SK-N-SH (cell line): Measurements from ENCODE around the gene LYZL2. TPM values are rescaled to one million over a fixed set of nuclear protein-coding genes. Genes with fewer than 3 reads are reported as not detected.
"Not testable (repeated sequence)": the region's sequence is repeated elsewhere in the genome, so short reads cannot be mapped to it uniquely, and the experiment has no call there.

ENCODE experiments used
- CTCF ChIA-PET: fragments of 300-600, 350-600 bp; formaldehyde crosslinking; extraction: SDS; loops from one replicate; lab custom pipeline; 2021; lab: Yijun Ruan, JAX
- POLR2A ChIA-PET: fragments of 350-600 bp; sonication (Branson Sonifier 250); formaldehyde crosslinking; extraction: SDS; loops from one replicate; lab custom pipeline; 2020; ENCODE audit warnings: antibody characterized with exemption, inconsistent platforms; lab: Yijun Ruan, JAX
- DNase-seq: peaks from one replicate; pipeline ENCODE4 v3.0.0; 2012
- H2AFZ ChIP-seq: fragments of 200-600 bp; sonication (generic); 2 replicates; pipeline ENCODE4 v1.8.1; 2016; ENCODE audit warnings: antibody characterized with exemption, mild to moderate bottlenecking, low read depth
- H3F3A ChIP-seq: fragments of 200-600 bp; sonication (generic); replicated peaks from 2 replicates; pipeline ENCODE3; 2016; ENCODE audit warnings: antibody characterized with exemption, mild to moderate bottlenecking; ENCODE audit not compliant: insufficient read depth
- H3K27ac ChIP-seq, 2 experiments: fragments of 200-500 bp in 1 of 2; fragments of 200-600 bp in 1 of 2; sonication (Bioruptor generic) in 1 of 2; sonication (generic), shearing (Covaris generic) in 1 of 2; 2 replicates each; pipeline versions ENCODE4 v1.5.1 to v1.6.1; 2014 to 2016; ENCODE audit warnings: low read depth in 2 of 2, inconsistent platforms in 1 of 2, low read length in 1 of 2, mild to moderate bottlenecking in 1 of 2, mixed read lengths in 1 of 2
- H3K27me3 ChIP-seq: fragments of 200-600 bp; sonication (generic), shearing (Covaris generic); 2 replicates; pipeline ENCODE4 v1.6.1; 2016; ENCODE audit warnings: mixed run types; ENCODE audit not compliant: insufficient read depth
- H3K36me3 ChIP-seq, 2 experiments: fragments of 200-500 bp in 1 of 2; fragments of 200-600 bp in 1 of 2; sonication (Bioruptor generic) in 1 of 2; sonication (generic) in 1 of 2; replicated peaks in 1 of 2; 2 replicates each; pipeline versions ENCODE3 to v1.5.1; 2014 to 2016; ENCODE audit warnings: low read length in 1 of 2, mild to moderate bottlenecking in 1 of 2; ENCODE audit not compliant: insufficient read depth in 2 of 2, control insufficient read depth in 1 of 2
- H3K4me1 ChIP-seq, 2 experiments: fragments of 200-500 bp in 1 of 2; fragments of 200-600 bp in 1 of 2; sonication (Bioruptor generic) in 1 of 2; sonication (generic), shearing (Covaris generic) in 1 of 2; 2 replicates each; pipeline versions ENCODE4 v1.5.1 to v1.6.1; 2014 to 2016; ENCODE audit warnings: low read depth in 1 of 2, low read length in 1 of 2, mixed run types in 1 of 2; ENCODE audit not compliant: insufficient read depth in 2 of 2, control insufficient read depth in 1 of 2
- H3K4me2 ChIP-seq: fragments of 200-600 bp; sonication (generic), shearing (Covaris generic); 2 replicates; pipeline ENCODE4 v1.6.1; 2017; ENCODE audit warnings: mixed run types
- H3K4me3 ChIP-seq, 2 experiments: fragments of 200-500 bp in 1 of 2; fragments of 200-600 bp in 1 of 2; sonication (Bioruptor generic) in 1 of 2; sonication (generic), shearing (Covaris generic) in 1 of 2; 2 replicates each; pipeline versions ENCODE4 v1.5.1 to v1.8.1; 2014 to 2016; ENCODE audit warnings: low read depth in 2 of 2, inconsistent platforms in 1 of 2, low read length in 1 of 2, mild to moderate bottlenecking in 1 of 2, mixed read lengths in 1 of 2, moderate library complexity in 1 of 2
- H3K79me2 ChIP-seq: fragments of 200-600 bp; sonication (generic); 2 replicates; pipeline ENCODE4 v1.8.1; 2017; ENCODE audit warnings: mild to moderate bottlenecking; ENCODE audit not compliant: insufficient read depth
- H3K9ac ChIP-seq: fragments of 200-600 bp; sonication (generic); 2 replicates; pipeline ENCODE4 v1.6.1; 2017; ENCODE audit warnings: mixed run types
- H3K9me2 ChIP-seq: fragments of 200-600 bp; sonication (generic); 2 replicates; pipeline ENCODE4 v1.6.1; 2017; ENCODE audit warnings: mixed run types
- H3K9me3 ChIP-seq: fragments of 200-600 bp; sonication (generic); 2 replicates; pipeline ENCODE4 v1.6.1; 2017; ENCODE audit warnings: mixed run types, mild to moderate bottlenecking, moderate library complexity
- H4K20me1 ChIP-seq: fragments of 200-600 bp; sonication (generic); 2 replicates; pipeline ENCODE4 v1.6.1; 2017; ENCODE audit warnings: mild to moderate bottlenecking, mixed run types; ENCODE audit not compliant: insufficient read depth
- CTCF ChIP-seq: fragments of 200-600 bp; sonication (generic); IDR thresholded peaks from 2 replicates; pipeline ENCODE4 v1.6.1; 2017; ENCODE audit warnings: antibody characterized with exemption, mild to moderate bottlenecking, moderate library complexity
- EZH2phosphoT487 ChIP-seq: fragments of 200-600 bp; sonication (generic); IDR thresholded peaks from 2 replicates; pipeline ENCODE4 v1.6.1; 2017; ENCODE audit warnings: low read depth, mixed run types, mild to moderate bottlenecking, antibody characterized with exemption, moderate library complexity, borderline replicate concordance
- FOXJ3 ChIP-seq: sonication (generic); formaldehyde crosslinking; IDR thresholded peaks from 2 replicates; pipeline ENCODE4 v1.5.1; 2020; ENCODE audit warnings: mild to moderate bottlenecking, missing genetic modification reagents
- FOXM1 ChIP-seq: IDR thresholded peaks from 2 replicates; pipeline ENCODE4 v1.4.0; 2012; ENCODE audit warnings: low read depth, mild to moderate bottlenecking
- GABPA ChIP-seq: IDR thresholded peaks from 2 replicates; pipeline ENCODE4 v1.4.0; 2012; ENCODE audit warnings: low read depth, mild to moderate bottlenecking
- IRF3 ChIP-seq: fragments of 150-350 bp; IDR thresholded peaks from 2 replicates; pipeline ENCODE4 v1.6.1; 2016; ENCODE audit warnings: mild to moderate bottlenecking, low read depth, low read length
- JUND ChIP-seq: IDR thresholded peaks from 2 replicates; pipeline ENCODE4 v1.4.0; 2012
- MAX ChIP-seq: IDR thresholded peaks from 2 replicates; pipeline ENCODE4 v1.4.0; 2012; ENCODE audit warnings: low read depth
- MEF2A ChIP-seq: IDR thresholded peaks from 2 replicates; pipeline ENCODE4 v1.4.0; 2012; ENCODE audit warnings: low read depth, borderline replicate concordance
- MXI1 ChIP-seq: IDR thresholded peaks from 2 replicates; pipeline ENCODE4 v1.6.1; 2012; ENCODE audit warnings: mild to moderate bottlenecking, low read depth, low read length, improper control_type of control experiment
- NRF1 ChIP-seq: IDR thresholded peaks from 2 replicates; pipeline ENCODE4 v1.6.1; 2012; ENCODE audit warnings: low read depth, mild to moderate bottlenecking, low read length
- RCOR1 ChIP-seq: fragments of 150-350 bp; IDR thresholded peaks from 2 replicates; pipeline ENCODE4 v1.6.1; 2017; ENCODE audit warnings: antibody characterized with exemption, low read length
- REST ChIP-seq: IDR thresholded peaks from 2 replicates; pipeline ENCODE4 v1.6.1; 2012; ENCODE audit warnings: mild to moderate bottlenecking, low read depth, low read length, moderate library complexity
- RXRA ChIP-seq: IDR thresholded peaks from 2 replicates; pipeline ENCODE4 v1.4.0; 2012; ENCODE audit warnings: low read depth, mild to moderate bottlenecking, borderline replicate concordance
- SIN3A ChIP-seq: IDR thresholded peaks from 2 replicates; pipeline ENCODE4 v1.6.1; 2012; ENCODE audit warnings: low read depth, mild to moderate bottlenecking, low read length, moderate library complexity, borderline replicate concordance
- TAF1 ChIP-seq: IDR thresholded peaks from 2 replicates; pipeline ENCODE4 v1.6.1; 2012; ENCODE audit warnings: low read depth, mild to moderate bottlenecking, low read length, moderate library complexity, borderline replicate concordance
- TEAD4 ChIP-seq: IDR thresholded peaks from 2 replicates; pipeline ENCODE4 v1.4.0; 2012; ENCODE audit warnings: mild to moderate bottlenecking, borderline replicate concordance; ENCODE audit not compliant: insufficient read depth
- USF1 ChIP-seq: IDR thresholded peaks from 2 replicates; pipeline ENCODE4 v1.4.0; 2012; ENCODE audit warnings: low read depth, borderline replicate concordance
- USF2 ChIP-seq: fragments of 150-350 bp; IDR thresholded peaks from 2 replicates; pipeline ENCODE4 v1.6.1; 2017; ENCODE audit warnings: antibody characterized with exemption, low read length, low read depth, borderline replicate concordance
- YY1 ChIP-seq: IDR thresholded peaks from 2 replicates; pipeline ENCODE4 v1.4.0; 2012; ENCODE audit warnings: low read depth, mild to moderate bottlenecking
- WGBS: methylation state at CpG from one replicate; pipeline ENCODE4 v1.1.6; 2017; ENCODE audit warnings: low lambda C conversion rate; 5-methylcytosine and 5-hydroxymethylcytosine counted together
- polyA plus RNA-seq, 3 experiments: library from polyadenylated mRNA; depleted of rRNA; stranded (reverse); fragments of >200 nt; gene quantifications; 2 replicates each; pipeline ENCODE4 v1.2.3, GENCODE V29; 2012

LYZL2 gene
- polyA plus RNA-seq, 1 of the 3 experiments (the other 2 are of a cell fraction), result not detected

GRCh38 chr10:30662814-30663213, 33.3 kb upstream of the LYZL2 start:
- no peaks in the 10 kb centered on the region for H3K9me3 ChIP-seq
- H3K79me2 ChIP-seq, result no peaks in the 10 kb centered on the region
- no peaks in the 10 kb centered on the region for H3K27me3 ChIP-seq
- no peak overlapping the region for H3K4me3 ChIP-seq
- H2AFZ ChIP-seq, result no peak overlapping the region
- 89% methylated on average over 6 of the region's 6 CpGs for WGBS
- no peaks in the 10 kb centered on the region for H3K36me3 ChIP-seq
- TF ChIP-seq YY1 (no peak), USF1 (no peak), IRF3 (no peak), TEAD4 (no peak), FOXM1 (no peak), GABPA (no peak), MEF2A (no peak), SIN3A (no peak), MXI1 (no peak), JUND (no peak), RCOR1 (no peak), USF2 (no peak), RXRA (no peak), CTCF (no peak), FOXJ3 (no peak), EZH2phosphoT487 (no peak), TAF1 (no peak), REST (no peak), MAX (no peak), NRF1 (no peak)
- TF ChIP-seq, all 33 proteins: peak for 0
- Histone ChIP-seq H3K9me2 (no peaks in the 10 kb centered on the region), H3F3A (no peaks in the 10 kb centered on the region), H3K4me1 (no peaks in the 10 kb centered on the region), H3K27ac (no peak overlapping the region), H3K9ac (no peak overlapping the region), H3K4me2 (no peak overlapping the region), H4K20me1 (no peaks in the 10 kb centered on the region)
- no peak for DNase-seq
- ChIA-PET CTCF (interaction anchor here (1.0 to 1.3 kb wide), 2 partner anchors 8 to 72 kb away, joined by 3 to 4 read pairs; no protein-coding TSS in a partner anchor), POLR2A (no interaction called here)

GRCh38 chr10:30660314-30660713, 30.8 kb upstream of the LYZL2 start:
- H3K4me3 ChIP-seq, H3K36me3 ChIP-seq, H2AFZ ChIP-seq, H3K4me2 ChIP-seq, H3K9me2 ChIP-seq, H3K9me3 ChIP-seq, H3K27ac ChIP-seq, H3K9ac ChIP-seq, DNase-seq, H3K79me2 ChIP-seq, H3F3A ChIP-seq, POLR2A ChIA-PET, H4K20me1 ChIP-seq, H3K27me3 ChIP-seq, H3K4me1 ChIP-seq: not testable (repeated sequence)
- CTCF ChIA-PET, result interaction anchor here (1.2 to 1.8 kb wide), 3 partner anchors 11 to 26 kb away, joined by 3 to 7 read pairs (median 5); no protein-coding TSS in a partner anchor
- WGBS, result 89% methylated on average over 3 of the region's 3 CpGs
